HepG2 (cell line): ENCODE results near the gene CABLES2. TPM values are rescaled to one million over a fixed set of nuclear protein-coding genes. Genes with fewer than 3 reads are reported as not detected.
"Not testable (repeated sequence)": the region's sequence is repeated elsewhere in the genome, so short reads cannot be mapped to it uniquely, and the experiment has no call there.

ENCODE experiments used
- ATAC-seq: fragments of 200-7000 bp; cut with Tn5 transposase; 3 replicates; pipeline ENCODE4 v1.9.1; 2020; ENCODE audit warnings: mild to moderate bottlenecking, moderate library complexity
- BruUV-seq: library from RNA; stranded (reverse); fragments of 400-500 nt; replicated peaks from 2 replicates; lab custom pipeline; 2021; lab: Mats Ljungman, UMichigan
- CTCF ChIA-PET: fragments of 300-600 bp; formaldehyde crosslinking; extraction: SDS; loops from one replicate; lab custom pipeline; 2021; ENCODE audit warnings: low total read pairs, inconsistent platforms, low intra/inter-chr PET ratio; lab: Yijun Ruan, JAX
- POLR2A ChIA-PET: fragments of 350-600 bp; sonication (Branson Sonifier 250); formaldehyde crosslinking; loops from one replicate; lab custom pipeline; 2020; ENCODE audit warnings: antibody characterized with exemption, inconsistent platforms; lab: Yijun Ruan, JAX
- DNase-seq: peaks from one replicate; pipeline ENCODE4 v3.0.0-alpha.2; 2015; ENCODE audit warnings: low spot score
- FAIRE-seq: peaks from 3 replicates; lab custom pipeline; 2011; peaks lifted over from hg19 to GRCh38; lab: Jason Lieb, UNC
- H2AFZ ChIP-seq: one replicate; pipeline ENCODE4 v1.6.1; 2011; ENCODE audit warnings: low read length, inconsistent platforms
- H3K27ac ChIP-seq: fragments of 300-600 bp; 3 replicates; pipeline ENCODE4 v1.8.0; 2011; ENCODE audit warnings: mixed run types, mild to moderate bottlenecking, mixed read lengths, low read length, inconsistent platforms; ENCODE audit not compliant: insufficient read depth; ENCODE audit errors: extremely low read length
- H3K27me3 ChIP-seq, 2 experiments: fragments of 200-600 bp in 1 of 2; 2 replicates in 1 of 2; 3 replicates in 1 of 2; pipeline versions ENCODE4 v1.6.0 to v1.8.0; 2011; ENCODE audit warnings: low read length in 2 of 2, mild to moderate bottlenecking in 2 of 2, moderate library complexity in 2 of 2, inconsistent platforms in 1 of 2; ENCODE audit not compliant: insufficient read depth in 2 of 2, control insufficient read depth in 1 of 2
- H3K36me3 ChIP-seq, 2 experiments: fragments of 200-600 bp in 1 of 2; replicated peaks in 1 of 2; 2 replicates in 1 of 2; 3 replicates in 1 of 2; pipeline versions ENCODE4 v1.5.1 to v1.8.0; 2011; ENCODE audit warnings: low read length in 2 of 2, inconsistent platforms in 1 of 2; ENCODE audit not compliant: insufficient read depth in 2 of 2, control insufficient read depth in 1 of 2
- H3K4me1 ChIP-seq: 2 replicates; pipeline ENCODE4 v1.5.1; 2012; ENCODE audit warnings: low read length, inconsistent platforms; ENCODE audit not compliant: insufficient read depth
- H3K4me2 ChIP-seq: 2 replicates; pipeline ENCODE4 v1.6.0; 2011; ENCODE audit warnings: low read depth, low read length, inconsistent platforms
- H3K4me3 ChIP-seq, 3 experiments: fragments of 200-600 bp in 1 of 3; sonication (generic), shearing (Covaris generic) in 1 of 3; replicated peaks in 1 of 3; 2 replicates each; pipeline ENCODE4 v1.5.1; 2011 to 2016; ENCODE audit warnings: low read length in 3 of 3, inconsistent platforms in 2 of 3, low read depth in 2 of 3, mild to moderate bottlenecking in 2 of 3, control low read depth in 1 of 3, mixed read lengths in 1 of 3; ENCODE audit not compliant: insufficient read depth in 1 of 3
- H3K79me2 ChIP-seq: one replicate; pipeline ENCODE4 v1.6.1; 2011; ENCODE audit warnings: low read length, inconsistent platforms; ENCODE audit not compliant: insufficient read depth
- H3K9ac ChIP-seq: 2 replicates; pipeline ENCODE4 v1.6.0; 2011; ENCODE audit warnings: mild to moderate bottlenecking, low read depth, low read length, inconsistent platforms; ENCODE audit not compliant: insufficient read depth
- H3K9me3 ChIP-seq: 2 replicates; pipeline ENCODE4 v1.5.1; 2012; ENCODE audit warnings: mild to moderate bottlenecking, low read length
- H4K20me1 ChIP-seq: 2 replicates; pipeline ENCODE4 v1.6.0; 2011; ENCODE audit warnings: inconsistent platforms, mild to moderate bottlenecking, low read length, moderate library complexity; ENCODE audit not compliant: insufficient read depth
- CENPT ChIP-seq: sonication (generic); formaldehyde crosslinking; IDR thresholded peaks from 2 replicates; pipeline ENCODE4 v1.8.0; 2022; ENCODE audit warnings: low read depth, mild to moderate bottlenecking, moderate library complexity, missing genetic modification reagents
- WGBS: methylation state at CpG from one replicate; pipeline ENCODE4 v1.1.6; 2017; ENCODE audit warnings: low lambda C conversion rate; 5-methylcytosine and 5-hydroxymethylcytosine counted together
- in situ Hi-C: cut with HindIII; loops from 2 replicates; pipeline ENCODE4 v1.10.0; 2017; ENCODE audit warnings: low pct_unique_long_range_greater_than_20kb; ENCODE audit not compliant: extremely low pct_ligation_motif_present
- intact Hi-C: fragments of 100-400 bp; cut with micrococcal nuclease; formaldehyde crosslinking; loops from one replicate; pipeline ENCODE4 v1.10.0; 2022; ENCODE audit not compliant: unreplicated experiment
- polyA plus RNA-seq, 8 experiments: library from polyadenylated mRNA; depleted of rRNA in 3 of 8; stranded (reverse) in 7 of 8; unstranded in 1 of 8; fragments of >200 nt; fragmentation: Illumina TruSeq in 4 of 8; extraction: Trizol in 4 of 8; gene quantifications; 2 replicates each; pipeline versions ENCODE4 v1.2.1 to v1.2.3, GENCODE V29; 2011 to 2016; ENCODE audit warnings: low read depth in 4 of 8, missing spikeins in 1 of 8, mixed read lengths in 1 of 8; ENCODE audit not compliant: insufficient read depth in 1 of 8
- total RNA-seq, 5 experiments: library from RNA; depleted of rRNA; stranded (reverse); fragments of >200 nt; fragmentation: Illumina TruSeq; extraction: Trizol; gene quantifications; 2 replicates each; pipeline ENCODE4 v1.2.3, GENCODE V29; 2016; ENCODE audit warnings: low read depth in 1 of 5
- TF ChIP-seq, protein P1 (sequence below): sonication (generic); formaldehyde crosslinking; IDR thresholded peaks from 2 replicates; pipeline ENCODE4 v1.5.1; 2020; ENCODE audit warnings: mild to moderate bottlenecking, missing genetic modification reagents, moderate library complexity

Gene CABLES2
- total and polyA plus RNA-seq, 2 of the 13 experiments (the other 11 are each of a cell fraction or from before 2014, with no cell fraction given): 5.2 to 9.7 TPM

DNA sequence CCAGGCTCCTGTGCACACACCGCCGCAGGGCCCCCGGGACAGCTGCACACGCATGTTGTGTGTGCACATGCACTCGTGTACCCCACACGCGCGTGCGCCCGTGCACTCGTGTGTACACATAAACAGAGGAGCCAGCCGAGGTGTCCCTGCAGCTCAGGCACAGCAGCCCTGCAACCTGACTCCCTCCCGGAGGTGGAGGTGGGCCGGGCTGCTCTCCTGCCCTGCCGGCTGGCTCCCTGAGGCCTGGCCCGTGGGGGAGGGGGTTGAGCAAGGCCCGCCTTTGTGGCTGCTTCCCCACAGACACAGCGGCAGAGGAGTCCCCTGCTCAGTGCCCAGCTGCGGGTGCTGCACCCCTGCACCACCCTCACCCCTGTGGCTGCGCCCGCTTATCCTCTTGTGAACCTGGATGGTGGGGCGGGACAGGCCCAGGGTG, 19.6 kb upstream of the CABLES2 start (continued):
- TF ChIP-seq, protein P1, sequence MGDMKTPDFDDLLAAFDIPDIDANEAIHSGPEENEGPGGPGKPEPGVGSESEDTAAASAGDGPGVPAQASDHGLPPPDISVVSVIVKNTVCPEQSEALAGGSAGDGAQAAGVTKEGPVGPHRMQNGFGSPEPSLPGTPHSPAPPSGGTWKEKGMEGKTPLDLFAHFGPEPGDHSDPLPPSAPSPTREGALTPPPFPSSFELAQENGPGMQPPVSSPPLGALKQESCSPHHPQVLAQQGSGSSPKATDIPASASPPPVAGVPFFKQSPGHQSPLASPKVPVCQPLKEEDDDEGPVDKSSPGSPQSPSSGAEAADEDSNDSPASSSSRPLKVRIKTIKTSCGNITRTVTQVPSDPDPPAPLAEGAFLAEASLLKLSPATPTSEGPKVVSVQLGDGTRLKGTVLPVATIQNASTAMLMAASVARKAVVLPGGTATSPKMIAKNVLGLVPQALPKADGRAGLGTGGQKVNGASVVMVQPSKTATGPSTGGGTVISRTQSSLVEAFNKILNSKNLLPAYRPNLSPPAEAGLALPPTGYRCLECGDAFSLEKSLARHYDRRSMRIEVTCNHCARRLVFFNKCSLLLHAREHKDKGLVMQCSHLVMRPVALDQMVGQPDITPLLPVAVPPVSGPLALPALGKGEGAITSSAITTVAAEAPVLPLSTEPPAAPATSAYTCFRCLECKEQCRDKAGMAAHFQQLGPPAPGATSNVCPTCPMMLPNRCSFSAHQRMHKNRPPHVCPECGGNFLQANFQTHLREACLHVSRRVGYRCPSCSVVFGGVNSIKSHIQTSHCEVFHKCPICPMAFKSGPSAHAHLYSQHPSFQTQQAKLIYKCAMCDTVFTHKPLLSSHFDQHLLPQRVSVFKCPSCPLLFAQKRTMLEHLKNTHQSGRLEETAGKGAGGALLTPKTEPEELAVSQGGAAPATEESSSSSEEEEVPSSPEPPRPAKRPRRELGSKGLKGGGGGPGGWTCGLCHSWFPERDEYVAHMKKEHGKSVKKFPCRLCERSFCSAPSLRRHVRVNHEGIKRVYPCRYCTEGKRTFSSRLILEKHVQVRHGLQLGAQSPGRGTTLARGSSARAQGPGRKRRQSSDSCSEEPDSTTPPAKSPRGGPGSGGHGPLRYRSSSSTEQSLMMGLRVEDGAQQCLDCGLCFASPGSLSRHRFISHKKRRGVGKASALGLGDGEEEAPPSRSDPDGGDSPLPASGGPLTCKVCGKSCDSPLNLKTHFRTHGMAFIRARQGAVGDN: peak; percentile 25; the same call in 1 of the 2 replicates
- TF ChIP-seq, all 625 proteins: peak for 21

GRCh38 chr20:62426059-62426348, 18.9 kb upstream of the CABLES2 start:
- H3K27ac ChIP-seq, ATAC-seq, H2AFZ ChIP-seq, CTCF ChIA-PET, H3K9ac ChIP-seq, H3K4me2 ChIP-seq, in situ Hi-C loops, DNase-seq, H3K9me3 ChIP-seq, BruUV-seq, H3K36me3 ChIP-seq, H3K79me2 ChIP-seq, FAIRE-seq, H4K20me1 ChIP-seq, H3K4me3 ChIP-seq, intact Hi-C loops: not testable (repeated sequence)
- H3K4me1 ChIP-seq: peaks cover 41% of the 10 kb centered on the region
- H3K27me3 ChIP-seq: peaks cover 26 to 80% of the 10 kb centered on the region in 2 experiments
- 0 out of 2 replicates have a peak, but pooled peaks have one; percentile 65 for TF ChIP-seq CENPT (CRISPR knock-in tag)
- POLR2A ChIA-PET: interaction anchor here (1.0 kb wide), 2 partner anchors 13 to 15 kb away, joined by 3 read pairs; no protein-coding TSS in a partner anchor
- WGBS: 92% methylated on average over 4 of the region's 4 CpGs
